B cell (primary cell): ENCODE measurements around the gene LPCAT1. TPM values are rescaled to one million over a fixed set of nuclear protein-coding genes. Genes with fewer than 3 reads are reported as not detected.
A peak's percentile ranks its signal among the peaks of the same experiment; 100 is the strongest.

Experiments used
- ATAC-seq: fragments of 200-7000 bp; cut with Tn5 transposase; one replicate; pipeline ENCODE4 v1.10.0; 2021; ENCODE audit warnings: low read depth, mild to moderate bottlenecking, moderate number of reproducible peaks, moderate library complexity
- CTCF ChIA-PET: fragments of 350-600 bp; sonication (Branson Sonifier 250); formaldehyde crosslinking; loops from one replicate; lab custom pipeline; 2021; ENCODE audit warnings: antibody characterized with exemption, inconsistent platforms; lab: Charles Lee
- POLR2A ChIA-PET: fragments of 350-600 bp; sonication (Branson Sonifier 250); formaldehyde crosslinking; loops from one replicate; lab custom pipeline; 2021; ENCODE audit warnings: antibody characterized with exemption; lab: Charles Lee
- DNase-seq: peaks from one replicate; pipeline ENCODE4 v3.0.0; 2013
- H2AFZ ChIP-seq: 2 replicates; pipeline ENCODE4 v1.6.1; 2012; ENCODE audit warnings: mild to moderate bottlenecking, low read depth, low read length; ENCODE audit not compliant: insufficient read depth, poor library complexity, severe bottlenecking
- H3K27ac ChIP-seq, 2 donors: 1 replicate in 1 of 2; 2 replicates in 1 of 2; pipeline ENCODE4 v1.5.1; 2012 to 2013; ENCODE audit warnings: low read length in 2 of 2, mild to moderate bottlenecking in 2 of 2, moderate library complexity in 1 of 2
- H3K27me3 ChIP-seq, 4 experiments: fragments of 200-600 bp in 1 of 4; sonication (generic) in 1 of 4; replicated peaks in 1 of 4; 1 replicate in 2 of 4; 2 replicates in 2 of 4; pipeline versions ENCODE4 v1.6.1 to v1.7.0; 2013 to 2016; ENCODE audit warnings: low read length in 3 of 4, mild to moderate bottlenecking in 2 of 4, mixed read lengths in 1 of 4, moderate library complexity in 1 of 4; ENCODE audit not compliant: insufficient read depth in 4 of 4, control insufficient read depth in 3 of 4; ENCODE audit errors: control extremely low read depth in 1 of 4
- H3K36me3 ChIP-seq, 2 experiments: replicated peaks in 1 of 2; 1 replicate in 1 of 2; 2 replicates in 1 of 2; pipeline versions ENCODE4 v1.6.1 to v1.7.1; 2013; ENCODE audit warnings: low read length in 1 of 2; ENCODE audit not compliant: insufficient read depth in 2 of 2, control insufficient read depth in 1 of 2; ENCODE audit errors: control extremely low read depth in 1 of 2, extremely low read depth in 1 of 2
- H3K4me1 ChIP-seq, 2 donors: fragments of 200-600 bp in 1 of 2; sonication (generic) in 1 of 2; 1 replicate in 1 of 2; 2 replicates in 1 of 2; pipeline versions ENCODE4 v1.5.1 to v1.6.1; 2013 to 2017; ENCODE audit warnings: low read length in 2 of 2; ENCODE audit not compliant: control insufficient read depth in 2 of 2, insufficient read depth in 2 of 2
- H3K4me2 ChIP-seq: replicated peaks from 2 replicates; pipeline ENCODE3; 2012; ENCODE audit warnings: mild to moderate bottlenecking, low read depth, low read length; ENCODE audit not compliant: poor library complexity, severe bottlenecking
- H3K4me3 ChIP-seq, 5 experiments: fragments of 200-600 bp in 1 of 5; sonication (generic) in 1 of 5; 1 replicate in 3 of 5; 2 replicates in 2 of 5; pipeline versions ENCODE4 v1.5.1 to v1.7.0; 2011 to 2016; ENCODE audit warnings: low read length in 4 of 5, mild to moderate bottlenecking in 4 of 5, low read depth in 2 of 5, control low read depth in 1 of 5, moderate library complexity in 1 of 5; ENCODE audit not compliant: insufficient read depth in 1 of 5; ENCODE audit errors: control extremely low read depth in 1 of 5, extremely low read depth in 1 of 5
- H3K79me2 ChIP-seq: fragments of 200-600 bp; sonication (generic); one replicate; pipeline ENCODE4 v1.6.0; 2016; ENCODE audit warnings: low read length; ENCODE audit not compliant: control insufficient read depth, insufficient read depth
- H3K9ac ChIP-seq: fragments of 200-600 bp; sonication (generic); 2 replicates; pipeline ENCODE4 v1.6.1; 2017; ENCODE audit warnings: mild to moderate bottlenecking, low read length, moderate library complexity
- H3K9me3 ChIP-seq, 3 donors: one replicate each; pipeline versions ENCODE4 v1.6.1 to v1.7.1; 2013; ENCODE audit warnings: low read length in 2 of 3; ENCODE audit not compliant: control insufficient read depth in 2 of 3, insufficient read depth in 1 of 3; ENCODE audit errors: control extremely low read depth in 1 of 3
- H4K20me1 ChIP-seq: 2 replicates; pipeline ENCODE4 v1.6.0; 2012; ENCODE audit warnings: mild to moderate bottlenecking, low read length; ENCODE audit not compliant: insufficient read depth, control insufficient read depth, poor library complexity, severe bottlenecking
- H3K27ac Mint-ChIP-seq: one replicate; pipeline ENCODE4 v1.8.0; 2021; ENCODE audit warnings: mixed read lengths
- H3K27me3 Mint-ChIP-seq: one replicate; pipeline ENCODE4 v1.8.0; 2021; ENCODE audit warnings: mixed read lengths
- H3K4me1 Mint-ChIP-seq: one replicate; pipeline ENCODE4 v1.8.0; 2021; ENCODE audit warnings: mixed read lengths
- H3K4me3 Mint-ChIP-seq: one replicate; pipeline ENCODE4 v1.8.0; 2021; ENCODE audit warnings: mixed read lengths
- H3K9me3 Mint-ChIP-seq: one replicate; pipeline ENCODE4 v1.8.0; 2022; ENCODE audit warnings: mixed read lengths; ENCODE audit not compliant: insufficient read depth
- CTCF ChIP-seq: fragments of 200-600 bp; IDR thresholded peaks from one replicate; pipeline ENCODE4 v1.8.0; 2022; ENCODE audit warnings: antibody characterized with exemption, mild to moderate bottlenecking
- EZH2 ChIP-seq: IDR thresholded peaks from 2 replicates; pipeline ENCODE4 v1.6.1; 2012; ENCODE audit warnings: borderline replicate concordance, low read depth, mild to moderate bottlenecking, moderate library complexity, low read length; ENCODE audit not compliant: insufficient read depth, poor library complexity, severe bottlenecking
- WGBS: methylation state at CpG from one replicate; pipeline ENCODE4 v1.1.5; 2013; ENCODE audit warnings: missing lambda C conversion rate; ENCODE audit not compliant: insufficient coverage; 5-methylcytosine and 5-hydroxymethylcytosine counted together
- intact Hi-C: fragments of 100-400 bp; cut with micrococcal nuclease; formaldehyde crosslinking; loops from one replicate; pipeline ENCODE4 v1.10.0; 2022
- polyA plus RNA-seq: library from polyadenylated mRNA; depleted of rRNA; stranded (reverse); fragments of >200 nt; gene quantifications from 2 replicates; pipeline ENCODE4 v1.2.3, GENCODE V29; 2012
- total RNA-seq, 2 donors: library from RNA; stranded (reverse); fragments of 120-200 nt in 1 of 2; gene quantifications; 1 replicate in 1 of 2; 2 replicates in 1 of 2; pipeline versions ENCODE4 v1.2.3 to v1.2.4, GENCODE V29; 2013 to 2022

Gene LPCAT1
- total and polyA plus RNA-seq, 2 donors (not counting 1 experiment from before 2014, with no cell fraction given), result 94.8 to 159 TPM

- no peak for ATAC-seq
- no peak overlapping the region for H3K4me3 Mint-ChIP-seq
These were observed 11.0 kb downstream of the LPCAT1 start for GRCh38 chr5:1512541-1513291.

More at GRCh38 chr5:1512541-1513291, 11.0 kb downstream of the LPCAT1 start:
- POLR2A ChIA-PET, result interaction anchor here (1.5 kb wide), 1 partner anchor 28 kb away, joined by 3 read pairs; no protein-coding TSS in a partner anchor
- peaks cover 100% of the 10 kb centered on the region for H3K79me2 ChIP-seq
- TF ChIP-seq CTCF (no peak), EZH2 (no peak)
- H3K27ac ChIP-seq, result peak overlapping the region in 1 of 2 donors; percentile 43
- H3K36me3 ChIP-seq, result peaks cover 0 to 73% of the 10 kb centered on the region in 2 experiments
- H2AFZ ChIP-seq, result no peak overlapping the region
- 90% methylated on average over 19 of the region's 25 CpGs for WGBS
- Mint-ChIP-seq H3K4me1 (peaks cover 42% of the 10 kb centered on the region), H3K27me3 (no peaks in the 10 kb centered on the region), H3K9me3 (no peaks in the 10 kb centered on the region), H3K27ac (peak overlapping the region; percentile 32)
- intact Hi-C loops, result no loop called here
- H3K4me1 ChIP-seq, result peaks cover 17 to 38% of the 10 kb centered on the region in 2 donors
- no peak overlapping the region for H3K4me2 ChIP-seq
- no peak overlapping the region for H3K4me3 ChIP-seq
- H3K9ac ChIP-seq, result no peak overlapping the region
- peaks cover 66% of the 10 kb centered on the region for H4K20me1 ChIP-seq
- DNase-seq, result peak; percentile 14
- no peaks in the 10 kb centered on the region for H3K27me3 ChIP-seq
- CTCF ChIA-PET, result interaction anchor here (1.2 to 2.1 kb wide), 5 partner anchors 22 to 132 kb away, joined by 3 to 11 read pairs (median 6); no protein-coding TSS in a partner anchor
- H3K9me3 ChIP-seq, result no peaks in the 10 kb centered on the region
